K562 treated with DMSO at 1 percent for 12 hours (cell line): ENCODE measurements around the gene MRPS34. TPM values are rescaled to one million over a fixed set of nuclear protein-coding genes. Genes with fewer than 3 reads are reported as not detected.

Experiments used
- total RNA-seq: library from RNA; unstranded; fragments of 300-600 nt; gene quantifications from 2 replicates; pipeline ENCODE4 v1.2.3, GENCODE V29; 2022; ENCODE audit not compliant: insufficient read depth

Gene MRPS34
- 170 and 217 TPM in 2 replicates for total RNA-seq

GRCh38 chr16:1772908-1773702, at the start of gene MRPS34:
MRPS34 (minus strand) TSS chr16:1773134; CDS start chr16:1773119, 15 bp downstream.

GRCh38 chr16:1793578-1794220, 20.8 kb upstream of the MRPS34 start, which contains the start of gene IGFALS:
IGFALS (minus strand) TSS chr16:1793705; CDS start chr16:1793652, 53 bp downstream.

GRCh38 chr16:1782408-1783264, 9.7 kb upstream of the MRPS34 start, which contains the start of the genes NUBP2 and SPSB3:
NUBP2 (plus strand) TSS chr16:1782960; CDS start chr16:1783021, 61 bp downstream.
SPSB3 (minus strand) TSS chr16:1782571; CDS start chr16:1781483, 1,088 bp downstream.

GRCh38 chr16:1772362-1772907, 499 bp downstream of the MRPS34 start, which contains the start of gene EME2:
EME2 (plus strand) TSS chr16:1772810; CDS start chr16:1773228, 418 bp downstream.

GRCh38 chr16:1771188-1771863, 1.6 kb downstream of the MRPS34 start, which contains the start of gene NME3:
NME3 (minus strand) TSS chr16:1771543; CDS start chr16:1771534, 9 bp downstream.

Other genes starting within 250 kb of the MRPS34 start
- not detected in 2 replicates for gene TMEM204, start 239.5 kb downstream of the MRPS34 start, total RNA-seq
- 3.2 and 6.6 TPM in 2 replicates for gene IFT140, start 161.1 kb downstream of the MRPS34 start, total RNA-seq
- gene CRAMP1, start 160.8 kb downstream of the MRPS34 start, total RNA-seq: 3.0 and 11.4 TPM in 2 replicates
- 31.3 and 62.9 TPM in 2 replicates for gene JPT2, start 94.9 kb downstream of the MRPS34 start, total RNA-seq
- 14.0 and 50.6 TPM in 2 replicates for gene MAPK8IP3, start 66.9 kb downstream of the MRPS34 start, total RNA-seq
- gene NME3, start 1.6 kb downstream of the MRPS34 start, total RNA-seq: 55.4 and 83.8 TPM in 2 replicates
- gene EME2, start 324 bp downstream of the MRPS34 start, total RNA-seq: 3.5 and 11.1 TPM in 2 replicates
- gene SPSB3, start 9.4 kb upstream of the MRPS34 start, total RNA-seq: 80.4 and 89.8 TPM in 2 replicates
- 119 and 185 TPM in 2 replicates for gene NUBP2, start 9.8 kb upstream of the MRPS34 start, total RNA-seq
- gene IGFALS, start 20.6 kb upstream of the MRPS34 start, total RNA-seq: 0.51 TPM in 1 of 2 replicates, not detected in the other
- 87.9 and 95.5 TPM in 2 replicates for gene HAGH, start 53.7 kb upstream of the MRPS34 start, total RNA-seq
- gene FAHD1, start 54.1 kb upstream of the MRPS34 start, total RNA-seq: 22.3 and 24.5 TPM in 2 replicates
- gene MEIOB, start 99.0 kb upstream of the MRPS34 start, total RNA-seq: 35.2 and 61.4 TPM in 2 replicates
- not detected in 2 replicates for gene HS3ST6, start 145.3 kb upstream of the MRPS34 start, total RNA-seq
- 142 and 157 TPM in 2 replicates for gene MSRB1, start 170.1 kb upstream of the MRPS34 start, total RNA-seq
- not detected in 2 replicates for gene RPL3L, start 181.6 kb upstream of the MRPS34 start, total RNA-seq
- gene NDUFB10, start 186.4 kb upstream of the MRPS34 start, total RNA-seq: 209 and 233 TPM in 2 replicates
- gene RPS2, start 191.7 kb upstream of the MRPS34 start, total RNA-seq: 6,317 and 9,099 TPM in 2 replicates
- gene RNF151, start 193.7 kb upstream of the MRPS34 start, total RNA-seq: 1.3 TPM in 1 of 2 replicates, not detected in the other
- 37.2 and 53.2 TPM in 2 replicates for gene TBL3, start 198.9 kb upstream of the MRPS34 start, total RNA-seq
- gene NOXO1, start 208.3 kb upstream of the MRPS34 start, total RNA-seq: 0.89 TPM in 1 of 2 replicates, not detected in the other
- 46.5 and 60.5 TPM in 2 replicates for gene GFER, start 211.1 kb upstream of the MRPS34 start, total RNA-seq
- gene SYNGR3, start 216.8 kb upstream of the MRPS34 start, total RNA-seq: 24.1 and 36.4 TPM in 2 replicates
- gene ZNF598, start 236.7 kb upstream of the MRPS34 start, total RNA-seq: 71.6 and 98.5 TPM in 2 replicates
- 1.8 and 4.4 TPM in 2 replicates for gene NPW, start 246.7 kb upstream of the MRPS34 start, total RNA-seq